Keratinocyte (primary cell): ENCODE results near the gene OGA. TPM values are rescaled to one million over a fixed set of nuclear protein-coding genes. Genes with fewer than 3 reads are reported as not detected.
A peak's percentile ranks its signal among the peaks of the same experiment; 100 is the strongest.

Experiments used
- DNase-seq: peaks from one replicate; pipeline ENCODE4 v3.0.0-alpha.2; 2011; ENCODE audit warnings: low read depth, missing footprints, low spot score
- FAIRE-seq: peaks from 2 replicates; lab custom pipeline; 2011; peaks lifted over from hg19 to GRCh38; lab: Jason Lieb, UNC
- H2AFZ ChIP-seq: 2 replicates; pipeline ENCODE4 v1.6.0; 2012; ENCODE audit warnings: low read length, control low read depth, inconsistent platforms; ENCODE audit not compliant: control insufficient read depth
- H3K27ac ChIP-seq: 2 replicates; pipeline ENCODE4 v1.5.1; 2011; ENCODE audit warnings: low read length; ENCODE audit not compliant: control insufficient read depth, insufficient read depth
- H3K27me3 ChIP-seq: 3 replicates; pipeline ENCODE4 v1.6.0; 2011; ENCODE audit warnings: low read length; ENCODE audit not compliant: control insufficient read depth, insufficient read depth; ENCODE audit errors: extremely low read depth
- H3K36me3 ChIP-seq, 2 experiments: 2 replicates in 1 of 2; 3 replicates in 1 of 2; pipeline ENCODE4 v1.5.1; 2011; ENCODE audit warnings: low read length in 2 of 2, mild to moderate bottlenecking in 1 of 2; ENCODE audit not compliant: control insufficient read depth in 2 of 2, insufficient read depth in 2 of 2; ENCODE audit errors: extremely low read depth in 1 of 2
- H3K4me1 ChIP-seq: 3 replicates; pipeline ENCODE4 v1.5.1; 2011; ENCODE audit warnings: low read length; ENCODE audit not compliant: control insufficient read depth, insufficient read depth; ENCODE audit errors: extremely low read depth
- H3K4me2 ChIP-seq: 3 replicates; pipeline ENCODE4 v1.6.0; 2011; ENCODE audit warnings: low read depth, low read length; ENCODE audit not compliant: control insufficient read depth, insufficient read depth; ENCODE audit errors: extremely low read depth
- H3K4me3 ChIP-seq, 3 experiments: fragments of 200-600 bp in 1 of 3; sonication (generic) in 1 of 3; 2 replicates in 2 of 3; 3 replicates in 1 of 3; pipeline ENCODE4 v1.5.1; 2011 to 2016; ENCODE audit warnings: low read length in 3 of 3, mild to moderate bottlenecking in 3 of 3, control low read depth in 2 of 3, inconsistent platforms in 1 of 3, low read depth in 1 of 3, mixed read lengths in 1 of 3, mixed run types in 1 of 3, moderate library complexity in 1 of 3; ENCODE audit not compliant: control insufficient read depth in 2 of 3, insufficient read depth in 2 of 3; ENCODE audit errors: extremely low read depth in 1 of 3
- H3K79me2 ChIP-seq: 2 replicates; pipeline ENCODE4 v1.6.0; 2012; ENCODE audit warnings: low read length; ENCODE audit not compliant: control insufficient read depth, insufficient read depth
- H3K9ac ChIP-seq: 3 replicates; pipeline ENCODE4 v1.6.0; 2011; ENCODE audit warnings: low read length; ENCODE audit not compliant: control insufficient read depth, insufficient read depth; ENCODE audit errors: extremely low read depth
- H3K9me1 ChIP-seq: 3 replicates; pipeline ENCODE4 v1.6.0; 2011; ENCODE audit warnings: low read length; ENCODE audit not compliant: control insufficient read depth, insufficient read depth; ENCODE audit errors: extremely low read depth
- H3K9me3 ChIP-seq: 2 replicates; pipeline ENCODE4 v1.5.1; 2012; ENCODE audit warnings: low read depth, low read length; ENCODE audit not compliant: control insufficient read depth
- H4K20me1 ChIP-seq: 3 replicates; pipeline ENCODE4 v1.6.0; 2011; ENCODE audit warnings: low read length; ENCODE audit not compliant: control insufficient read depth, insufficient read depth; ENCODE audit errors: extremely low read depth
- EZH2 ChIP-seq: IDR thresholded peaks from one replicate; pipeline ENCODE4 v1.6.1; 2012; ENCODE audit warnings: inconsistent platforms, mild to moderate bottlenecking, low read length, moderate library complexity
- dilution Hi-C: fragments of 300-500 bp; cut with MboI; formaldehyde crosslinking; loops from one replicate; pipeline ENCODE4 v1.7.0; 2020; ENCODE audit warnings: low sequenced_read_pairs; ENCODE audit not compliant: extremely low pct_ligation_motif_present
- polyA plus RNA-seq, 5 experiments: library from polyadenylated mRNA; depleted of rRNA in 3 of 5; stranded (reverse) in 3 of 5; stranded (forward) in 1 of 5; unstranded in 1 of 5; fragments of >200 nt; gene quantifications; 1 replicate in 1 of 5; 2 replicates in 3 of 5; 3 replicates in 1 of 5; pipeline versions ENCODE4 v1.2.1 to v1.2.3, GENCODE V29; 2011 to 2012; ENCODE audit warnings: missing spikeins in 2 of 5, low read depth in 1 of 5, low replicate concordance in 1 of 5
- TF ChIP-seq, protein P1 (sequence below), 3 experiments: IDR thresholded peaks in 1 of 3; conservative IDR thresholded peaks in 1 of 3; optimal IDR thresholded peaks in 1 of 3; 2 replicates in 2 of 3; 3 replicates in 1 of 3; pipeline versions ENCODE3 to v1.5.1; 2011; ENCODE audit warnings: low read length in 3 of 3, mild to moderate bottlenecking in 3 of 3, moderate library complexity in 2 of 3, control low read depth in 1 of 3, inconsistent platforms in 1 of 3; ENCODE audit not compliant: insufficient read depth in 2 of 3; ENCODE audit errors: extremely low read depth in 1 of 3

OGA gene
- polyA plus RNA-seq, 1 donor (not counting 4 experiments of a cell fraction or from before 2014, with no cell fraction given) = 104 TPM

DNA sequence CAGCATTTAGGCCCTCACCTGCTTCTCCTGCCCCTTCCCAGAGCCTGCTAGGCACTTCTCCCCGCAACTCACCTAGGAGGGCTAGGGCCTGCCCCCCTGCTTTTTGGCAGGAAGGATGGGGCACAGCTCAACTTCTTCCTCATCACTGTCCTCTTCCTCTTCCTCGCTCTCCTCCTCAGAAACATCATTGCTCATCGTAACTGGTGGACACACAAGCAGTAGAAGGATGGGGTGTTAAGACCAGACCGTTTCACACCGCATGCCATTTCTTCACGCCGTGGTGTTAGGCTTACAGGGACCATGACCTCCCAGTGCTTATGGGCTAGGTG lies 36.6 kb downstream of the OGA start:
- Histone ChIP-seq H4K20me1 (peaks cover 18% of the 10 kb centered on the region), H3K79me2 (peaks cover 11% of the 10 kb centered on the region), H2AFZ (no peak overlapping the region), H3K9ac (no peak overlapping the region), H3K4me1 (peaks cover 51% of the 10 kb centered on the region), H3K4me2 (peak overlapping the region; percentile 94), H3K9me1 (no peaks in the 10 kb centered on the region), H3K27me3 (peaks cover 18% of the 10 kb centered on the region), H3K36me3 (peaks cover 16 to 19% of the 10 kb centered on the region in 2 experiments), H3K27ac (no peak overlapping the region), H3K9me3 (no peaks in the 10 kb centered on the region), H3K4me3 (peak overlapping the region in 1 of 3 experiments; percentile 74)
- DNase-seq (no peak), FAIRE-seq (no peak)
- TF ChIP-seq, protein P1, sequence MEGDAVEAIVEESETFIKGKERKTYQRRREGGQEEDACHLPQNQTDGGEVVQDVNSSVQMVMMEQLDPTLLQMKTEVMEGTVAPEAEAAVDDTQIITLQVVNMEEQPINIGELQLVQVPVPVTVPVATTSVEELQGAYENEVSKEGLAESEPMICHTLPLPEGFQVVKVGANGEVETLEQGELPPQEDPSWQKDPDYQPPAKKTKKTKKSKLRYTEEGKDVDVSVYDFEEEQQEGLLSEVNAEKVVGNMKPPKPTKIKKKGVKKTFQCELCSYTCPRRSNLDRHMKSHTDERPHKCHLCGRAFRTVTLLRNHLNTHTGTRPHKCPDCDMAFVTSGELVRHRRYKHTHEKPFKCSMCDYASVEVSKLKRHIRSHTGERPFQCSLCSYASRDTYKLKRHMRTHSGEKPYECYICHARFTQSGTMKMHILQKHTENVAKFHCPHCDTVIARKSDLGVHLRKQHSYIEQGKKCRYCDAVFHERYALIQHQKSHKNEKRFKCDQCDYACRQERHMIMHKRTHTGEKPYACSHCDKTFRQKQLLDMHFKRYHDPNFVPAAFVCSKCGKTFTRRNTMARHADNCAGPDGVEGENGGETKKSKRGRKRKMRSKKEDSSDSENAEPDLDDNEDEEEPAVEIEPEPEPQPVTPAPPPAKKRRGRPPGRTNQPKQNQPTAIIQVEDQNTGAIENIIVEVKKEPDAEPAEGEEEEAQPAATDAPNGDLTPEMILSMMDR (optimal IDR thresholded peaks at IDR 0.05 in 1 of 3, IDR thresholded peaks at IDR 0.05 in 1 of 3, conservative IDR thresholded peaks at IDR 0.05 in 1 of 3; ENCODE audit: extremely low read depth in 1 of 3, insufficient read depth in 2 of 3, low read length in 3 of 3) = no peak
- TF ChIP-seq EZH2 = no peak
- dilution Hi-C loops = no loop called here

DNA sequence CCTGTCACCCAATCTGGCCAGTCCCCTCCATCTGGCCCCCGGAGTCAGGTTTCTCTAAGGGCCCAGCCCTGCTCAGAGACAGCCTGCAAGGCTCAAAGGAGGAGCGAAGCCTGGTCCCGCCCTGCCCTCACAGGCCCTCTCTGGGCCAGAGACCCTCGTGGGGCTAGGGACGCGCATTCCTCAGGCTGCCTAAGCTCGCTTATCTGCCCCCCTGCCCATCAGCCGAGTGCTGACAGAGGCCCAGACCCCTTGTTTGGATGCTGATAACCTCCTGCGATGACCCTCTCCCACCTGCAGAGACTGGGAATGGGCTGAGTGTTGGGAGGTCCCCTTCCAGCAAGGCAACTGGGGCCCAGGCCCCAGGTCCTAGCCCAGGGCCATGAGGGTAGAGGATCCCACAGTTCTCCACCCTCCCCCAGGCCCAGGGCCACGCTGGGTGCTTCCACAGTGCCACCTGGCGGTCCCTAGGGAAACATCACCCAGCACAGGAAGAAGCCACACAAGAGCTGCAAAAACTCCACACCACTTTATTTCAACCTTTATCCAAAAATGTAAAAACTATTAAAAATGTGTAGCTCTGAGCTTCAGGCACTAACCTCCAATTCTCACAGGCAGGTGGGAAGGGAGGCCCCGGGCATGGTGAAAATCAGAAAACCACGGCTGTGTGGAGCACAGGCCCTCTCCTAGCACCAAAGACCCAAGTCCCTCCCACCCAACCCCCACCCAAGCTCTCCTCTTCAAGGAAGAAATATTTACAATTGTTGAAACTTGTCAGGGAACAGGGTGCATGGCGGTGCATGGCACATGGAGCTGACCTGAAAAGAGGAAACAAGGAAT lies 37.2 kb downstream of the OGA start:
- Histone ChIP-seq H3K4me2 (peak overlapping the region; percentile 94), H3K27me3 (peaks cover 23% of the 10 kb centered on the region), H4K20me1 (peaks cover 18% of the 10 kb centered on the region), H3K36me3 (peaks cover 14 to 16% of the 10 kb centered on the region in 2 experiments), H3K9me3 (no peaks in the 10 kb centered on the region), H3K9ac (no peak overlapping the region), H3K79me2 (peaks cover 11% of the 10 kb centered on the region), H2AFZ (no peak overlapping the region), H3K4me3 (no peak overlapping the region), H3K27ac (no peak overlapping the region), H3K9me1 (no peaks in the 10 kb centered on the region), H3K4me1 (peaks cover 51% of the 10 kb centered on the region)
- TF ChIP-seq, protein P1 (optimal IDR thresholded peaks at IDR 0.05 in 1 of 3, IDR thresholded peaks at IDR 0.05 in 1 of 3, conservative IDR thresholded peaks at IDR 0.05 in 1 of 3; ENCODE audit: extremely low read depth in 1 of 3, insufficient read depth in 2 of 3, low read length in 3 of 3) = peak; percentile 87 to 94 (median 94)
- no peak for TF ChIP-seq EZH2
- DNase-seq (no peak), FAIRE-seq (no peak)
- dilution Hi-C loops = no loop called here
